BLaER1 (cell line): ENCODE results near the gene CHST12.

Source experiments
- H3K27ac ChIP-seq: shearing (Covaris generic); formaldehyde crosslinking; 2 replicates; pipeline ENCODE4 v1.8.1; 2022
- H3K27me3 ChIP-seq: shearing (Covaris generic); formaldehyde crosslinking; 2 replicates; pipeline ENCODE4 v1.8.1; 2022
- H3K36me3 ChIP-seq: shearing (Covaris generic); formaldehyde crosslinking; 2 replicates; pipeline ENCODE4 v1.8.1; 2022
- H3K4me1 ChIP-seq: shearing (Covaris generic); formaldehyde crosslinking; 2 replicates; pipeline ENCODE4 v1.8.1; 2022
- H3K4me2 ChIP-seq: shearing (Covaris generic); formaldehyde crosslinking; 2 replicates; pipeline ENCODE4 v1.8.1; 2022
- H3K4me3 ChIP-seq: shearing (Covaris generic); formaldehyde crosslinking; 2 replicates; pipeline ENCODE4 v1.8.1; 2022
- H3K9ac ChIP-seq: shearing (Covaris generic); formaldehyde crosslinking; 2 replicates; pipeline ENCODE4 v1.8.1; 2022
- H3K9me3 ChIP-seq: shearing (Covaris generic); formaldehyde crosslinking; 2 replicates; pipeline ENCODE4 v1.8.1; 2022
- H4K20me1 ChIP-seq: shearing (Covaris generic); formaldehyde crosslinking; 2 replicates; pipeline ENCODE4 v1.8.1; 2022
- Cebpa-rat ChIP-seq: shearing (Covaris generic); IDR thresholded peaks from 2 replicates; pipeline ENCODE4 v1.8.1; 2022

Gene CHST12

GRCh38 chr7:2493205-2494164, 90.1 kb downstream of the CHST12 start:
- Histone ChIP-seq H3K27me3 (no peaks in the 10 kb centered on the region), H3K27ac (peak overlapping the region; percentile 46), H3K4me2 (peak overlapping the region; percentile 76), H3K4me1 (peaks cover 84% of the 10 kb centered on the region), H3K9ac (0 out of 2 replicates have a peak overlapping the region, but pooled peaks have one; percentile 8), H3K4me3 (no peak overlapping the region), H3K9me3 (no peaks in the 10 kb centered on the region), H4K20me1 (no peaks in the 10 kb centered on the region), H3K36me3 (no peaks in the 10 kb centered on the region)
- TF ChIP-seq Cebpa-rat = no peak

GRCh38 chr7:2494191-2495130, 91.0 kb downstream of the CHST12 start:
- Histone ChIP-seq H3K36me3 (no peaks in the 10 kb centered on the region), H3K9ac (0 out of 2 replicates have a peak overlapping the region, but pooled peaks have one; percentile 10), H3K4me2 (peak overlapping the region; percentile 76), H3K27ac (peak overlapping the region; percentile 65), H3K27me3 (no peaks in the 10 kb centered on the region), H4K20me1 (no peaks in the 10 kb centered on the region), H3K4me3 (no peak overlapping the region), H3K4me1 (peaks cover 84% of the 10 kb centered on the region), H3K9me3 (no peaks in the 10 kb centered on the region)
- no peak for TF ChIP-seq Cebpa-rat

DNA sequence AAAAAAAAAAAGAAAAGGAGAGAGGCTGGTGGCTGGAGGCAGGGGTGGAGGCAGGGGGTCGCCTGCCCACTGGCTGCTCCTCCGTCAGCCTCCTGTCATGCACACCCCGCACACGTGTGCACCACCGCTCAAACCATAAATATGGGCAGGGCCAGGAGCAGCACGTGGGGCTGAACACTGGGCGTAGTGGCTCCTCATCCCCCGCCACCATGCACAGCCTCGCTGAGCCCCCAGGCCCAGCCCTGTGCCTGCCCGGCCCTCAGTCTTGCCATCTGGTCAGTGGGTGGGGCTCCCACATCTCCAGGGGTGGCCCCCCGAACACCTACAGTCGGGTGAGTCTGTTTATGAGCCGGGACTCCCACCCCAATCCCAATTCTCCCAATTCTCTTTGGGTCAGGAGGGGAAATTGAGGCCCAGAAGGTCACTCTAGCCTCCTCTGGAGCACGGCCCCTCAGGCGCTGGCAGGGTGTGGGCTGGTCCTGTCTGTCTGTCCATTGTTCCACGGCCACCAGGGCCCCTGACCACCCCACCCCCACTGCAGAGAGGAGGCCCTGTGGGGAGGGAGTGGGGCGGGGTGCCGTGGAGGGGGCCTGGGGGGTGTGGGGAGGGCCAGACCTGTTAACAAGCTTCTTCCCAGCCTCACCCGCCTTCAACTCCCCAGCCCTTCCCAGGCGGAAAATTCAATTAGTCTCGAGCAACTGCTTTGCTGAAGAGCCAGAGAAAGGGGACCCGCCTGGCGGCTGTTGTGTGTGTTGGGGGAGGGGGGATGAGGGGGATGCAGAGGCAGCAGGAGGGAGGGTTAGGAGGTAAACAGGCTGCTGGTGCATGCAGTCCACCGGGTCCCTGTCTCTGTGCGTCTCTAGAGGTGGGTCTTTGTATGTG, 92.2 kb downstream of the CHST12 start:
- H3K4me3 ChIP-seq = no peak overlapping the region
- H3K27me3 ChIP-seq = no peaks in the 10 kb centered on the region
- no peaks in the 10 kb centered on the region for H3K9me3 ChIP-seq
- TF ChIP-seq Cebpa-rat = no peak
- H3K36me3 ChIP-seq = no peaks in the 10 kb centered on the region
- H3K27ac ChIP-seq = peak overlapping the region; percentile 44; the same call in 1 of the 2 replicates
- no peak overlapping the region for H3K9ac ChIP-seq
- no peaks in the 10 kb centered on the region for H4K20me1 ChIP-seq
- H3K4me2 ChIP-seq = peak overlapping the region; percentile 76
- H3K4me1 ChIP-seq = peaks cover 83% of the 10 kb centered on the region

DNA sequence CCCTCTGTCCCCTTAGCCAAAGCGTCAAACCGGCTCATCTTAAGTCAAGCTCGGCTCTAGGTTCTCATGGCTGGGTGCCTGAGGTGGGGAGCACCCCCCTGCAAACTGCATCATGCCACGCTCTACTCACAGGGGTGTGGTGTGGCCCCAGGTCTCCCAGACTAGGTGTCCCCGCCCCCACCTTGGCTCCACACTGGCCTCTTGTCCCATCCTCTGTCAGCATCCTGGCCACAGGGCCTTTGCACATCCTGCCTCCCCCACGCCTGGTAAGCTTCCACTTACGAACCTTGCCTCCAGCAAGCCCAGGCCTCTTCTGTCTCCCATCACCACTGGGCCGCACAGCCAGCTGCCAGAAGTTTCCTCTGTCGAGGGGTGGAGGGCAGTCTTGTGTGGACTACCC, 93.0 kb downstream of the CHST12 start:
- Histone ChIP-seq H3K4me3 (no peak overlapping the region), H4K20me1 (no peaks in the 10 kb centered on the region), H3K4me1 (peaks cover 86% of the 10 kb centered on the region), H3K9ac (no peak overlapping the region), H3K9me3 (no peaks in the 10 kb centered on the region), H3K4me2 (peak overlapping the region; percentile 76), H3K36me3 (no peaks in the 10 kb centered on the region), H3K27me3 (no peaks in the 10 kb centered on the region), H3K27ac (peak overlapping the region; percentile 24; the same call in 1 of the 2 replicates)
- no peak for TF ChIP-seq Cebpa-rat

- H4K20me1 ChIP-seq = no peaks in the 10 kb centered on the region
- H3K9ac ChIP-seq = peak overlapping the region; percentile 36; the same call in 1 of the 2 replicates
- H3K4me1 ChIP-seq = peaks cover 93% of the 10 kb centered on the region
- no peak overlapping the region for H3K4me3 ChIP-seq
- H3K36me3 ChIP-seq = no peaks in the 10 kb centered on the region
- H3K27ac ChIP-seq = peak overlapping the region; percentile 87
- peak overlapping the region; percentile 91 for H3K4me2 ChIP-seq
- H3K27me3 ChIP-seq = no peaks in the 10 kb centered on the region
- H3K9me3 ChIP-seq = no peaks in the 10 kb centered on the region
- no peak for TF ChIP-seq Cebpa-rat
These were observed 93.7 kb downstream of the CHST12 start for GRCh38 chr7:2497065-2497464.

- H3K4me1 ChIP-seq = peaks cover 99% of the 10 kb centered on the region
- H3K27me3 ChIP-seq = no peaks in the 10 kb centered on the region
- no peaks in the 10 kb centered on the region for H4K20me1 ChIP-seq
These were observed 94.3 kb downstream of the CHST12 start for GRCh38 chr7:2497500-2498336.

More at GRCh38 chr7:2497500-2498336, 94.3 kb downstream of the CHST12 start:
- no peaks in the 10 kb centered on the region for H3K36me3 ChIP-seq
- H3K4me3 ChIP-seq = peak overlapping the region; percentile 38
- peak overlapping the region; percentile 91 for H3K4me2 ChIP-seq
- peak overlapping the region; percentile 87 for H3K27ac ChIP-seq
- no peaks in the 10 kb centered on the region for H3K9me3 ChIP-seq
- H3K9ac ChIP-seq = peak overlapping the region; percentile 36
- no peak for TF ChIP-seq Cebpa-rat
